Measurements from ENCODE around the gene NCK2. TPM values are rescaled to one million over a fixed set of nuclear protein-coding genes. Genes with fewer than 3 reads are reported as not detected.

NCK2 gene
- total RNA-seq, 1 experiment from 2014 or later = 26.7 TPM

- Histone ChIP-seq H3K4me1 (ENCODE audit: control insufficient read depth in 1 of 2, insufficient read depth in 2 of 2, low read length in 2 of 2) (no peaks in the 10 kb centered on the region), H4K20me1 (ENCODE audit: insufficient read depth) (no peaks in the 10 kb centered on the region), H3K36me3 (ENCODE audit: control insufficient read depth in 1 of 2, insufficient read depth in 2 of 2, low read length in 2 of 2) (no peaks in the 10 kb centered on the region), H3K79me2 (ENCODE audit: insufficient read depth, low read length) (no peaks in the 10 kb centered on the region), H3K4me2 (ENCODE audit: low read length) (no peak overlapping the region), H3K9me3 (ENCODE audit: control insufficient read depth in 1 of 2, insufficient read depth in 1 of 2, low read depth in 1 of 2, low read length in 2 of 2) (no peaks in the 10 kb centered on the region), H2AFZ (ENCODE audit: low read depth, low read length, poor library complexity, severe bottlenecking) (no peak overlapping the region), H3K27ac (ENCODE audit: low read depth, low read length) (no peak overlapping the region), H3K9me2 (ENCODE audit: insufficient read depth) (no peaks in the 10 kb centered on the region), H3K9ac (ENCODE audit: low read length) (no peak overlapping the region), H3K4me3 (replicated peaks in 1 of 2; ENCODE audit: low read depth in 1 of 2, low read length in 2 of 2) (no peak overlapping the region), H3K27me3 (ENCODE audit: insufficient read depth, low read length) (no peaks in the 10 kb centered on the region)
- TF ChIP-seq JUND (IDR thresholded peaks at IDR 0.05) (no peak), CTCF (IDR thresholded peaks at IDR 0.05 in 2 of 3, conservative IDR thresholded peaks at IDR 0.05 in 1 of 3; ENCODE audit: borderline replicate concordance in 1 of 3, insufficient read depth in 1 of 3, low read depth in 2 of 3, low read length in 2 of 3) (no peak), ZBTB33 (IDR thresholded peaks at IDR 0.05; ENCODE audit: extremely low read depth, insufficient replicate concordance, low read length) (no peak), EGR1 (IDR thresholded peaks at IDR 0.05; ENCODE audit: low read depth) (no peak), RAD21 (IDR thresholded peaks at IDR 0.05; ENCODE audit: low read depth) (no peak), ATF3 (IDR thresholded peaks at IDR 0.05) (no peak), SP1 (IDR thresholded peaks at IDR 0.05; ENCODE audit: low read depth) (no peak), CBX3 (IDR thresholded peaks at IDR 0.05; ENCODE audit: low read depth) (no peak), POLR2AphosphoS5 (IDR thresholded peaks at IDR 0.05; ENCODE audit: low read depth, low read length) (no peak), TCF7L2 (IDR thresholded peaks at IDR 0.05; ENCODE audit: borderline replicate concordance, extremely low read depth, insufficient read depth, insufficient read length) (no peak), EZH2 (IDR thresholded peaks at IDR 0.05) (no peak), SIN3A (IDR thresholded peaks at IDR 0.05; ENCODE audit: low read depth) (no peak), YY1 (IDR thresholded peaks at IDR 0.05; ENCODE audit: extremely low read depth, insufficient replicate concordance, low read depth, low read length) (no peak), SRF (IDR thresholded peaks at IDR 0.05; ENCODE audit: low read depth) (no peak), ZFX (IDR thresholded peaks at IDR 0.05) (no peak), FOSL1 (IDR thresholded peaks at IDR 0.05; ENCODE audit: low read depth) (no peak), EZH2phosphoT487 (IDR thresholded peaks at IDR 0.05; ENCODE audit: borderline replicate concordance) (no peak), ZNF274 (IDR thresholded peaks at IDR 0.05; ENCODE audit: low read depth, low read length) (no peak), POLR2A (IDR thresholded peaks at IDR 0.05; ENCODE audit: borderline replicate concordance, extremely low read depth, insufficient read depth, insufficient read length) (no peak), ELF1 (IDR thresholded peaks at IDR 0.05; ENCODE audit: borderline replicate concordance, low read depth) (no peak)
- DNase-seq (ENCODE audit: low read depth, low spot score) (no peak), ATAC-seq (no peak)
- CTCF ChIA-PET = no interaction called here
- BruUV-seq (replicated peaks) = no TSS peak
- RAD21 ChIA-PET (ENCODE audit: low non-redundant PET in 1 of 2, low total read pairs in 2 of 2, uncharacterized antibody in 2 of 2, unreplicated experiment in 2 of 2) = no interaction called here
- intact Hi-C loops (cut with micrococcal nuclease) = no loop called here
- POLR2A ChIA-PET = interaction anchor here (0.9 kb wide), 1 partner anchor 13 kb away, joined by 3 read pairs; no protein-coding TSS in a partner anchor
These were observed 161.8 kb downstream of the NCK2 start for GRCh38 chr2:105906481-105906880.
